Dermis microvascular lymphatic vessel endothelial cell (primary cell): ENCODE measurements around the gene MTF1. TPM values are rescaled to one million over a fixed set of nuclear protein-coding genes. Genes with fewer than 3 reads are reported as not detected.

Source experiments
- DNase-seq, 2 donors: peaks; one replicate each; pipeline versions ENCODE4 v3.0.0 to v3.0.0-alpha.2; 2010; ENCODE audit warnings: low read depth in 2 of 2
- total RNA-seq: library from RNA; depleted of rRNA; stranded (reverse); fragments of >200 nt; gene quantifications from 2 replicates; pipeline ENCODE4 v1.2.1, GENCODE V29; 2014

Gene MTF1
- total RNA-seq, 1 donor from 2014 or later = 1.4 TPM

DNA sequence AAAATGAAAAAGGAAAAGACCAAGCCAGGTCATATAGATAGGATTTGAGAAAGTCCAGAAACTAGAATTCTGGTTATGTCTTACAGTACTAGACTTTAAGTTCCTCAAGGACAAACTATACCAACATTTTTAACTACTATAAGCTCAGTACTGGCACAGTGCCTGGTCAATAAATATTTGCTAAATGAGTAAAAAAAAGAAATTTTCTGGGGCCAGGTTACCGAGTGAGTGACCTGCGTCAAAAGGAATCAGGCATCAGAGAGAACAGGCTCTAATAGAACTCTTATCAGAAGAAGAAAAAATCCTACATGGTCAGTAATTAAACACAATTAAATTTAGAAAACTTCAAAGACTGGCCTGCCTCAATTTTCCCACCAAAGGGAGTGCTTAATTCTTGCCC lies 27.6 kb downstream of the MTF1 start:
- no peak for DNase-seq

DNA sequence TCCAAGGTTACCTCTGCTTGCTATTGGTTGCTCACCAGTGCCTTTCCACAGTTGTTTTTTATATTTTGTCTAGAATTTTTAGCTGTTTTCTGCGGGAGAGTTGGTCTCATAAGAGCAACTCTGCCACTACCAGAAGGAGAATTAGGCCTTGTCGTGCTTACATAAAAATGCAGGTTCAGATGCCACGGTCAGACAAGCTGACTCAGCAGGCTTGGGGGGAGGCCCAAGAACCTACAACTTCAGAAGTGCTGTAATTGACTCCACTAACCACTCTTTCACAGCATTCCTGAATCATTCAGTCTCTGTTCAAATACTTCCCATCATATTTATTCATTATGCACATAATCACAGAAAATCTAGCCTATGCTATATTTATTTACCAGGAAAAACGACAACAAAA lies 28.3 kb downstream of the MTF1 start:
- DNase-seq = no peak

GRCh38 chr1:37828410-37829074 lies 30.9 kb downstream of the MTF1 start:
- DNase-seq = no peak

DNA sequence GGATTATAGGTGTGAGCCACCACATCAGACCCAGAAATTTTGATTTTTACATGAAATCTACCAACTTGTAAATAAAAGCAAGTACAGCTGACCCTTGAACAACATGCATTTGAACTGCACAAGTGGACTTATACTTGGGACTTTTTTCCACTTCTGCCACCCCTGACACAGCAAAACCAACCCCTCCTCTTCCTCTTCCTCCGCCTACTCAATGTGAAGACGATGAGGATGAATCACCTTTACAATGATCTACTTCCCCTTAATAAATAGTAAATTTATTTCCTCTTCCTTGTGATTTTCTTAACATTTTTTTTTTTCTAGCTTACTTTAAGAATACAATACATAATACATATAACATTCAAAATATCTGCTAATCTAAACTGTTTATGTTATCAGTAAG lies 33.9 kb downstream of the MTF1 start:
- DNase-seq = no peak

DNA sequence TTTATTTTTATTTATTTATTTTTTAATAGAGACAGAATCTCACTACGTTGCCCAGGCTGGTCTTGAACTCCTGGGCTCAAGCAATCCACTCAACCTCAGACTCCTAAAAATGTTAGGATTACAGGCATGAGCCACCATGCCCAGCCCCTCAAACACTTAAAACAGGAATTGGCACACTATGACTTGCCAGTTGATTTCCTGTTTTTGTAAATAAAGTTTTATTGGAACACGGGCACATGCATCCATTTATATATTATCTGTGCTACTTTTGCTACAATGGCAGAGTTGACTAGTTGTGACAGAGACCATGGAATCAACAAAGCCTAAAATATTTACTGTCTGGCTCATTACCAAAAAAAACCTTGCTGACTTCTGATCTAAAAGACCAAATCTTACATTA lies 35.4 kb downstream of the MTF1 start:
- no peak for DNase-seq

DNA sequence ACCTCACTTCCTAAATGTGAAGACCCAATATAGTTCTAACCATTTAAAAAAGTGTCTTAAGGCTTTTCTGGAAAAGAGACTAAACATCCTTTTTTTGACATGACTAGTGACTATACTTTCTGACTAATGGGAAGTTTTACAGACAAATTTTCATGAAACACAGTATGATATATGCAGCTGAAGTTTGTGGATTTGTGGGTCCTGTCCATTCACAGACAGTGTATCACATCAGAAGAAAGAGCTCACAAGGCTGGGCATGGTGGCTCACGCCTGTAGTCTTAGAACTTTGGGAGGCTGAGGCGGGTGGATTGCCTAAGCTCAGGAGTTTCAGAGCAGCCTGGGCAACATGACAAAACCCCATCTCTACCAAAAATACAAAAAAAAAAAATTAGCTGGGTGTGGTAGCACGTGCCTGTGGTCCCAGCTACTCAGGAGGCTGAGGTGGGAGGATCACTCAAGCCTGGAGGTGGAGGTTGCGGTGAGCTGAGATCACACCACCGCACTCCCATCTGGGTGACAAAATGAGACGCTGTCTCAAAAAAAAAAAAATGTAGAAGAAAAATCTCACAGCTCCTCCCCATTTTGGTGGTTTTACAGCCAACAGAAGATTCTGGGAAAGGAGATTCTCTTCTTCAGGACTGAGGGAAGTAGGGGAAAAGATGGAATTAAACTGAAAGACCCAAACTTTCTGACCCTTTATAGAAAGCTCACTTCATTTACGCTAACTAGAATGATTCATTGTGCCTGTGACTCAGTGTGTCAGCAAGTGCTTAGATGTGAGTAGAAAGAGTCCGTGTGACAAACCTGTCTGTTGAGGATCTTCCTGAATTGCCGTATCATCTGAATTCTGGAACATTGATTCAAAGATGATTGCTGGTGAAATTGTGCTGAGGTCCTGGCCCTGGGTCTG lies 36.2 kb downstream of the MTF1 start:
- no peak for DNase-seq

DNA sequence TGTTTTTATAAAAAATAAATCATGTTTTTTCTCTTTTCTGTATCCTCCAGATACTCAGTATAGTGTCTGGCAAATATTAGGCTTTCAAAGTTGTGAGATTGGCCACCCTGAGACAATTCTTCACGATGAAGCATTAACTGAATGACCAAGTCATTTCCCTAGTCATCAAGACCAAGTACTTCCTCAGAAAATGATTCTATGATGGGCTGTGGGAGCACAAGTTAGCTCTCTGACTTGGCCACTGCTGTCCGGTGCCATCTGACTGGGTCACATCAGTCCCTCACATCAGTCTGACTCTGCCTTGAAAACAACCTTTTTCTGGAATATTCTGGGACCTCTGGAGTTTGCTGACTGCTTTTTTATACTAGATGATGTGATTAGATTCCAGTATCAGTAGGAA lies 37.9 kb downstream of the MTF1 start:
- DNase-seq = no peak

DNA sequence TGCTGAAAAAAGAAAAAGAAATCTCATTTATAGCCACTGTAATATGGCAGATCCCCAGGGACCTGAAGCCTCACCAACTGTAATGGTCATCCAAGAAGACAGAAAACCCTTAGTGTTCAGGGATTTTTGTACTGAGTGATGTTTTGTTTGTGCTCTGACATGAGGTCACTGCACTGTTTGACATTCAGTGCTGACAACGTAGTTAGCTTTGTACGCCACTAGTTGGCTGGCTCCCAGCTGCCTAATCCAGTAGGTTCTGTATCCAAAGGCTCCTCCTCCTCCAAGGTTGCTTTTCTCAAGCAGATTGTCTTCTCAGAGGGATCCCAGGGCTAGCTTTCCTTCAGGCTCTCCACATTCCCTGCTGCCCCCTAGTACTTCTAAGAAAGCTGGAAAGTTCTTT lies 41.9 kb downstream of the MTF1 start:
- DNase-seq = no peak

GRCh38 chr1:37814252-37814651 lies 45.1 kb downstream of the MTF1 start:
- no peak for DNase-seq

DNA sequence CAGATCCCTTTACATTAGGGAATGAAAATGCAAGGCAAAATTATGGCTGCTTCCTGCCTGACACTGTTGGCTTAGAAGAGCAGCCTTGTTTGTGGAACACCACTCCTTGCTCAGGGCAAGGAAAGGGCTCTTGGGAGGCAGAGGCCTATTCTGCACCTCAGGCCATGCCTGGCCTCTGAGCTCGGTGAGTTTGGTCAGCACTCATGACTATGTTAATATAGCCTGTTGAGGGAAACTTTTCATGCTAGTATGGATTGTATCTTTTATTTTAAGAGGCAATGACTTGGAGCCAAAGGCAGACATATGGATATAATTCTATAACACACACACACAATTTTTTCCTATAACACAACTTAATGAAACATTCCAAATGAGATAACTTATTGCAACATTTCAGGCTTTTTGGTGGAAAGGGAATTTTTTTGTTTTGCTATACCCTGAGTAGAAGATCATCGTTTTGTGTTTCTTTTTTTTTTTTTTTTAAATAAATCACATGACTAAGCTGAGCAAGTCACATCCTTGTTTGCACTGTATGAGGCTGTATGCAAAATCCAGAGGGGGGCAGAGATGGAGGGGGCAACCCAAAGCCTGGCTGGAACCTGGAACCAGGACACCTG lies 45.8 kb downstream of the MTF1 start:
- DNase-seq = no peak

DNA sequence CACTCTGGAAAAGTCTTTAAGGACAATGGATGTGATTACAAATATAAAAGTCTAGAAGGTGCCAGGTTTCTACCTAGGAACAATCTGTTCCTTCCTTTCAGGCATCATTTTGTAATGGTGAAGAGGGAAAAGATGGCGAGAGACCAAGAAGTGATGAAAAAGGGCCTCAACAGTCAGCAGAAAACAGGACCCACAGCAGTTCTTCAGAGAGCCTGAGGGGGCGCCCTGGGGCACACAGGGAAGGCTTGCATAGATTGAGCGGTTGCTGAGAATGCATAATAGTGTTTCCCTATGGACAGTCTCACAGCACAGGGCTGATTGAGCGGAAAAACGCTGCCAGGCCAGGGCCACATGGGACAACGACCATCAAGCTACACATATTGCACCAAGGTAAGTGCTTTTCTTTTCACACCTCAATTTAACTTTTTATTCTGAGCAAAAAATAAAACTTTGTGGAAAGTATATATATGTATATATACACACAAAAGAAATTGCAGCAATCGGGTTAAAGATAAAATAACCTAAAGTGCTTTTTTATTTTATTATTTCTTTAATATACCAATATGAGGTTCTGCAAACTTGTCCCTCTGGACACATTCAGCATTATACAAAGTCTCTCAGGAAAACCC lies 48.3 kb downstream of the MTF1 start:
- peak; percentile 77 to 86 for DNase-seq

DNA sequence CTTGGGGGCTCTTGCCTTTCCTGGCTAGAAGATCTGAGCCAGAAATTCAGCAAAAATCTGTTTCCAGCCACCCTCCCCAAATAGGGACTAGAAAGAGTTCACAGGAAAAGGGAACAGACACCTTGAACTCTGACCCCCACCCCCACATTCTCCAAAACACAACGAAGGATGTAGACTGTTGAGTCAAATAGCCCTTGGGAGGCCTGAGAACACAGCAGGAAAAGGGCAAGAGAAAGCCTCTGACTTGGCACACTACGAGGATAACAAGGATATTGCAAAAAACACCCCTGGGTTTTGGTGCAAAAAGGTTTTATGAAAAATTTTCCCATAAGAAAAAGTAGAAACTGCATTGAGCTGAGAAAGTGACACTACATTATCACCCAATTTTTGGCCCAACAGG lies 49.5 kb downstream of the MTF1 start:
- no peak for DNase-seq

- peak; percentile 40 to 77 for DNase-seq
These were observed 50.7 kb downstream of the MTF1 start for GRCh38 chr1:37808369-37809319.

- peak; percentile 86 to 96 for DNase-seq
These were observed 51.6 kb downstream of the MTF1 start, which contains the start of the genes C1orf122 and YRDC for GRCh38 chr1:37807555-37808368. Gene C1orf122 (plus strand): TSS chr1:37807790. CDS start chr1:37808405, 615 bp downstream. Gene YRDC (minus strand): TSS chr1:37808208. CDS start chr1:37808180, 28 bp downstream.

- DNase-seq = peak in 1 of 2 donors; percentile 12
These were observed 52.2 kb downstream of the MTF1 start for GRCh38 chr1:37807220-37807554.

GRCh38 chr1:37802439-37802838 lies 57.0 kb downstream of the MTF1 start:
- DNase-seq = no peak

- no peak for DNase-seq
These were observed 61.5 kb downstream of the MTF1 start for GRCh38 chr1:37797750-37798345.

GRCh38 chr1:37795340-37796125 lies 63.9 kb downstream of the MTF1 start:
- DNase-seq = peak in 1 of 2 donors; percentile 50
